GM13977 (cell line): ENCODE measurements around the gene GPR152.

Source experiments
- DNase-seq: peaks from one replicate; pipeline ENCODE4 v3.0.0; 2012; ENCODE audit warnings: low spot score
- CTCF ChIP-seq: IDR thresholded peaks from 2 replicates; pipeline ENCODE4 v1.5.1; 2012; ENCODE audit warnings: mild to moderate bottlenecking, control low read depth; ENCODE audit not compliant: insufficient read depth; ENCODE audit errors: extremely low read depth, missing control alignments
- in situ Hi-C: fragments of 300-500 bp; cut with MboI; formaldehyde crosslinking; loops from one replicate; pipeline ENCODE4 v1.12.0; 2022; ENCODE audit warnings: low sequenced_read_pairs, low pct_unique_long_range_greater_than_20kb, mixed read lengths, inconsistent platforms; ENCODE audit not compliant: unreplicated experiment

Gene GPR152

GRCh38 chr11:67445515-67445914, 7.0 kb downstream of the GPR152 start:
- TF ChIP-seq CTCF: no peak
- no peak for DNase-seq
- in situ Hi-C loops: no loop called here

DNA sequence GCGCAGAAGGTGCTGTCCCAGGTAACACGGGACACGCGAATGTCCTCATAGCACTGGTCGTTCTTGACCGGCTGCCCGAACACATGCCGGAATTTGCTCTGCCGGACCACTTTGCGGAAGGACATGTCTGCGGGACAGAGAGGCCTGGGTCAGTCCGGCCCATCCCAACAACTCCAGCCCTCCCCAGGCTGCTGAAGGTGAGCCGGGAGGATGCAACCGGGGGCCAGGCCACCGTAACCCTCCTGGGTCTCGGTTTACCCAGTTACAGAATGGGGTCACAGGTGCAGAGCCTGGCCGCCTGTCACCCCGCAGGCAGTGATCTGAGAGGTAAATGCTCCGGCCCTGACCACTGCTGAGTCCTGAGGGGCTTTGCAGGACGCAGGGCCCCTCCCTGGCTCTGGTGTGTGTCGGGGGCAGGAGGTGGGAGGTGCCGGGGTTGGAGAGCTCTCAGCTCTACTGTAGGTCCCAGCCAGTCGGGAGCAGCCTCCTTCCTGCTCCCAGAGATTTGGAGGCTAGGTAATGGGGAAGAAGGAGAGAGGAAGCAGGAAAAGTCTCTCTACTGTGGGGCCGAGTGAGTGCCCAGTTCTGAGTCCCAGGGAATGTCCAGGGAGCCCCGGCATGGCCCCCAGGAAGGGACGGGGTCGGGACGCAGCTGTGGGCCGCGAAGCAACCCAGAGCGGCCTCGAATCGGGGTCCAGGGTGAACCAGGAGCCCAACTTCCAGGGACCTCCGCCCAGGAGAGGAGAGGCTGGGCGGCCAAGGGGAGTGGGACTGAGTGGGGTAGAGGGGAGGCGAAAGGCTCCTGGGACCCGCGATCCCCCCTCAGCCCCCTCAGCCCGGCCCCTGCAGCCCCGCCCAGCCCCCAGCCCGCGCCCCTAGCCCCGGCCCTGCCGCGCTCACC, 9.8 kb downstream of the GPR152 start:
- in situ Hi-C loops: no loop called here
- no peak for DNase-seq
- no peak for TF ChIP-seq CTCF

- in situ Hi-C loops: no loop called here
- DNase-seq: no peak
- TF ChIP-seq CTCF: no peak
These were observed 10.7 kb downstream of the GPR152 start for GRCh38 chr11:67441731-67442351.

DNA sequence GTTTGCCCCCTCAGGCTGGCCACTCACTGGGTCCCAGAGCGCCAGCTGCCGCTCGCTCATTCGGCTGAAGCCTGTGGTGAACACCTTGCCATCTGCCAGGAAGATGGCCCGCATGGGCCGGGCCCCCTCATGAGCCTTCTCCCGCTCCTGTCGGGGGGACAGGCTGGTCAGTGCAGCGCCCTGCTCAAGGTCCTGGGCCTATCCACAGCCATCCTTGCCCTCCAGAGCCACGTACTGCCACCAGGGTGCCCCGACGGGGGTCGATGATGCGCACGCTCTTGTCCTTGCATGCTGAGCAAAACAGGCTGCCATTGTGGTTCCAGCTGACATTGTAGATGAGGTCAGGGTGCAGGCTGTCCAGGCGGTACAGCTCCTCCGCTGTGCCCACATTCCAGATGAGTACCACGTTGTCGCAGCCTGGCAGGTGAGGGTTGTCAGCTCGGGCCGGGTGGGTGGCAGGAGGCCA, 11.4 kb downstream of the GPR152 start:
- no peak for TF ChIP-seq CTCF
- in situ Hi-C loops: no loop called here
- no peak for DNase-seq

- no peak for DNase-seq
- in situ Hi-C loops: no loop called here
- no peak for TF ChIP-seq CTCF
These were observed 12.1 kb downstream of the GPR152 start for GRCh38 chr11:67440229-67441097.
